GM19467 (cell line): ENCODE data around the gene RIC8B.

Experiments
- ATAC-seq: cut with Tn5 transposase; IDR thresholded peaks from one replicate; pipeline ENCODE4 v1.9.1; 2021; ENCODE audit warnings: mild to moderate bottlenecking, moderate library complexity; ENCODE audit not compliant: unreplicated experiment

The RIC8B gene

GRCh38 chr12:106926657-106927056, 152.2 kb downstream of the RIC8B start:
- ATAC-seq = no peak

DNA sequence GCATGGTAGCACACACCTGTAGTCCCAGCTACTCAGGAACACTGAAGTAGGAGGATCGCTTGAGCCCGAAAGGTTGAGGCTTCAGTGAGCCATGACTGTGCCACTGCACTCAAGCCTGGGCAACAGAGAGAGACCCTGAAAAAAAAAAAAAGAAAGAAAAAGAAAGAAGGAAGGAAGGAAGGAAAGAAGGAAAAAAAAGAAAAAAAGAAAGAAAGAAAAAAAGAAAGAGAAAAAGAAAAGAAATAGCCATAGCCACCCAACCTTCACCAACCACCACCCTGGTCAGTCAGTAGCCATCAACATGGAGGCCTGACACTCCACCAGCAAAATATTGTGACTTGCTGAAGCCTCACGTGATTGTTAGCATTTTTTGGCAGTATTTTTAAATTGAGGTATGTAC, 159.8 kb downstream of the RIC8B start:
- ATAC-seq = no peak
